K562 (cell line): ENCODE data around the gene ZNF566. TPM values are rescaled to one million over a fixed set of nuclear protein-coding genes. Genes with fewer than 3 reads are reported as not detected.
A peak's percentile ranks its signal among the peaks of the same experiment; 100 is the strongest.

Experiments
- ATAC-seq: fragments of 200-7000 bp; cut with Tn5 transposase; 3 replicates; pipeline ENCODE4 v1.9.1; 2020; ENCODE audit warnings: moderate library complexity
- BruUV-seq: library from RNA; stranded (reverse); fragments of 400-500 nt; replicated peaks from 2 replicates; lab custom pipeline; 2021; lab: Mats Ljungman, UMichigan
- CTCF ChIA-PET: fragments of 300-600 bp; formaldehyde crosslinking; extraction: SDS; loops from one replicate; lab custom pipeline; 2021; ENCODE audit warnings: low intra/inter-chr PET ratio; lab: Yijun Ruan, JAX
- POLR2A ChIA-PET: fragments of 300-600, 350-650 bp; sonication (Branson Sonifier 250); formaldehyde crosslinking; extraction: SDS; loops from one replicate; lab custom pipeline; 2021; ENCODE audit warnings: antibody characterized with exemption, inconsistent platforms; lab: Yijun Ruan, JAX
- DNase-seq, 4 experiments: peaks; one replicate each; pipeline versions ENCODE4 v3.0.0 to v3.0.0-alpha.2; 2011 to 2018; ENCODE audit warnings: low spot score in 3 of 4, mixed read lengths in 3 of 4; ENCODE audit errors: extremely low read depth in 1 of 4
- FAIRE-seq: peaks from 2 replicates; lab custom pipeline; 2011; peaks lifted over from hg19 to GRCh38; lab: Jason Lieb, UNC
- H2AFZ ChIP-seq: 2 replicates; pipeline ENCODE4 v1.6.0; 2011; ENCODE audit warnings: low read depth, low read length, control low read depth, inconsistent platforms
- H3K27ac ChIP-seq: fragments of 200-600 bp; 3 replicates; pipeline ENCODE4 v1.8.0; 2011; ENCODE audit warnings: low read depth, mild to moderate bottlenecking, control low read depth, inconsistent platforms, low read length, moderate library complexity, mixed read lengths; ENCODE audit errors: extremely low read depth
- H3K27me3 ChIP-seq, 2 experiments: fragments of 300-600 bp in 1 of 2; 2 replicates in 1 of 2; 3 replicates in 1 of 2; pipeline versions ENCODE4 v1.6.0 to v1.8.0; 2011; ENCODE audit warnings: inconsistent platforms in 2 of 2, low read length in 2 of 2, mild to moderate bottlenecking in 1 of 2, mixed read lengths in 1 of 2, moderate library complexity in 1 of 2; ENCODE audit not compliant: control insufficient read depth in 2 of 2, insufficient read depth in 2 of 2
- H3K36me3 ChIP-seq: fragments of 300-600 bp; 3 replicates; pipeline ENCODE4 v1.8.0; 2011; ENCODE audit warnings: mild to moderate bottlenecking, low read length, inconsistent platforms; ENCODE audit not compliant: control insufficient read depth, insufficient read depth
- H3K4me1 ChIP-seq, 2 experiments: fragments of 200-600 bp in 1 of 2; replicated peaks in 1 of 2; 2 replicates in 1 of 2; 3 replicates in 1 of 2; pipeline versions ENCODE4 v1.5.1 to v1.8.0; 2011; ENCODE audit warnings: inconsistent platforms in 2 of 2, low read length in 2 of 2, mild to moderate bottlenecking in 1 of 2, mixed read lengths in 1 of 2, moderate library complexity in 1 of 2; ENCODE audit not compliant: control insufficient read depth in 2 of 2, insufficient read depth in 2 of 2
- H3K4me2 ChIP-seq: 2 replicates; pipeline ENCODE4 v1.6.1; 2011; ENCODE audit warnings: low read length, control low read depth, inconsistent platforms, mixed read lengths; ENCODE audit not compliant: insufficient read depth
- H3K4me3 ChIP-seq: fragments of 200-600 bp; sonication (generic), shearing (Covaris generic); 2 replicates; pipeline ENCODE4 v1.5.1; 2016; ENCODE audit warnings: control low read depth, inconsistent platforms
- H3K79me2 ChIP-seq: fragments of 200-600 bp; 3 replicates; pipeline ENCODE4 v1.8.0; 2011; ENCODE audit warnings: low read length, inconsistent platforms; ENCODE audit not compliant: control insufficient read depth, insufficient read depth
- H3K9ac ChIP-seq, 2 experiments: 2 replicates each; pipeline versions ENCODE4 v1.6.0 to v1.6.1; 2011; ENCODE audit warnings: low read depth in 2 of 2, low read length in 2 of 2, control low read depth in 1 of 2, inconsistent platforms in 1 of 2, mild to moderate bottlenecking in 1 of 2, mixed read lengths in 1 of 2; ENCODE audit not compliant: insufficient read depth in 1 of 2
- H3K9me1 ChIP-seq: one replicate; pipeline ENCODE4 v1.6.0; 2011; ENCODE audit warnings: inconsistent platforms, mild to moderate bottlenecking, low read length, moderate library complexity; ENCODE audit not compliant: control insufficient read depth, insufficient read depth
- H3K9me3 ChIP-seq: replicated peaks from 2 replicates; pipeline ENCODE4 v1.5.1; 2011; ENCODE audit warnings: low read depth, low read length, inconsistent platforms; ENCODE audit not compliant: control insufficient read depth, insufficient read depth
- H4K20me1 ChIP-seq: replicated peaks from 2 replicates; pipeline ENCODE4 v1.6.1; 2011; ENCODE audit warnings: low read length, inconsistent platforms, mixed read lengths; ENCODE audit not compliant: control insufficient read depth, insufficient read depth
- ADNP ChIP-seq: fragments of 200-800 bp; sonication (Bioruptor generic); IDR thresholded peaks from 2 replicates; pipeline ENCODE4 v1.6.1; 2016; ENCODE audit warnings: missing genetic modification characterization, missing compliant biosample characterization
- CBX8 ChIP-seq: fragments of 200-600 bp; sonication (generic); IDR thresholded peaks from 2 replicates; pipeline ENCODE4 v1.6.1; 2012; ENCODE audit warnings: borderline replicate concordance, mixed run types, low read depth, mild to moderate bottlenecking, moderate library complexity, mixed read lengths, low read length, control low read depth, inconsistent platforms; ENCODE audit not compliant: poor library complexity, severe bottlenecking; ENCODE audit errors: extremely low read depth
- CXXC5 ChIP-seq: fragments of 250-450 bp; sonication (Bioruptor Pico); IDR thresholded peaks from 2 replicates; pipeline ENCODE4 v1.8.0; 2022; ENCODE audit warnings: inconsistent platforms, mild to moderate bottlenecking, moderate library complexity
- EGR1 ChIP-seq: fragments of 450-650 bp; conservative IDR thresholded peaks from 2 replicates; pipeline ENCODE4 v1.6.1; 2017; ENCODE audit warnings: mild to moderate bottlenecking
- EZH2 ChIP-seq: IDR thresholded peaks from 2 replicates; pipeline ENCODE4 v1.6.1; 2012; ENCODE audit warnings: low read depth, mild to moderate bottlenecking, inconsistent platforms, low read length, borderline replicate concordance
- FIP1L1 ChIP-seq: fragments of 200-400 bp; formaldehyde crosslinking; IDR thresholded peaks from 2 replicates; pipeline ENCODE4 v1.6.1; 2018; ENCODE audit warnings: mild to moderate bottlenecking, low read depth, low read length; ENCODE audit not compliant: poor library complexity, severe bottlenecking
- PHTF2 ChIP-seq: fragments of 250-450 bp; sonication (Bioruptor Pico); IDR thresholded peaks from 2 replicates; pipeline ENCODE4 v1.5.0; 2021; ENCODE audit warnings: mild to moderate bottlenecking
- POLR2G ChIP-seq: fragments of 200-400 bp; formaldehyde crosslinking; IDR thresholded peaks from 2 replicates; pipeline ENCODE4 v1.6.1; 2017; ENCODE audit warnings: low read depth, mild to moderate bottlenecking, antibody characterized with exemption, low read length, moderate library complexity
- RBM34 ChIP-seq: fragments of 200-400 bp; formaldehyde crosslinking; IDR thresholded peaks from 2 replicates; pipeline ENCODE4 v1.6.1; 2018; ENCODE audit warnings: low read length, borderline replicate concordance; ENCODE audit not compliant: insufficient read depth
- RCOR1 ChIP-seq, 2 experiments: IDR thresholded peaks; 2 replicates each; pipeline ENCODE4 v1.6.1; 2012; ENCODE audit warnings: low read depth in 2 of 2, low read length in 2 of 2, borderline replicate concordance in 1 of 2, improper control_type of control experiment in 1 of 2
- SAFB ChIP-seq: fragments of 200-400 bp; formaldehyde crosslinking; IDR thresholded peaks from 2 replicates; pipeline ENCODE4 v1.6.1; 2017; ENCODE audit warnings: low read depth, low read length, borderline replicate concordance
- WGBS: fragments of 100-300 bp; shearing (Covaris generic); methylation state at CpG from one replicate; pipeline ENCODE4 v1.1.6; 2016; ENCODE audit warnings: low coverage, mixed read lengths; ENCODE audit not compliant: insufficient coverage; ENCODE audit errors: missing lambda C conversion rate; 5-methylcytosine and 5-hydroxymethylcytosine counted together
- in situ Hi-C: fragments of 300-500 bp; cut with MboI; formaldehyde crosslinking; loops from 4 replicates; pipeline ENCODE4 v1.15.0; 2018; ENCODE audit warnings: inconsistent platforms, mixed read lengths
- intact Hi-C: fragments of 100-400 bp; cut with micrococcal nuclease; formaldehyde crosslinking; loops from 2 replicates; pipeline ENCODE4 v1.14.2; 2022
- polyA plus RNA-seq, 8 experiments: library from polyadenylated mRNA; depleted of rRNA in 4 of 8; stranded (reverse) in 5 of 8; unstranded in 3 of 8; fragments of >200 nt; fragmentation: Nextera tagmentation in 2 of 8; fragmentation: Illumina TruSeq in 1 of 8; extraction: Ambion mirVana in 2 of 8; extraction: Trizol in 1 of 8; gene quantifications; 2 replicates each; pipeline versions ENCODE4 v1.2.1 to v1.2.3, GENCODE V29; 2011 to 2014; ENCODE audit warnings: inconsistent platforms in 1 of 8, missing spikeins in 1 of 8
- total RNA-seq, 7 experiments: library from RNA; depleted of rRNA in 6 of 7; stranded (reverse); fragments of >200 nt in 6 of 7; fragmentation: Illumina TruSeq in 2 of 7; extraction: Trizol in 2 of 7; gene quantifications; 2 replicates each; pipeline versions ENCODE4 v1.2.1 to v1.2.3, GENCODE V29; 2011 to 2021; ENCODE audit warnings: low replicate concordance in 1 of 7
- TF ChIP-seq, protein P1 (sequence below), 2 experiments: fragments of 200-800 bp in 1 of 2; sonication (Bioruptor generic) in 1 of 2; sonication (generic) in 1 of 2; formaldehyde crosslinking in 1 of 2; IDR thresholded peaks in 1 of 2; conservative IDR thresholded peaks in 1 of 2; 2 replicates each; pipeline versions ENCODE4 v1.5.0 to v1.6.1; 2016 to 2020; ENCODE audit warnings: missing compliant biosample characterization in 1 of 2, missing genetic modification characterization in 1 of 2, missing genetic modification reagents in 1 of 2
- TF ChIP-seq, protein P2 (sequence below), 2 experiments: IDR thresholded peaks; 2 replicates each; pipeline ENCODE4 v1.6.1; 2011; ENCODE audit warnings: borderline replicate concordance in 1 of 2, control low read depth in 1 of 2, low read depth in 1 of 2, low read length in 1 of 2, mild to moderate bottlenecking in 1 of 2, mixed read lengths in 1 of 2, moderate library complexity in 1 of 2; ENCODE audit not compliant: insufficient read depth in 1 of 2, insufficient read length in 1 of 2, poor library complexity in 1 of 2, severe bottlenecking in 1 of 2; ENCODE audit errors: extremely low read depth in 1 of 2
- TF ChIP-seq, protein P3 (sequence below): sonication (generic); formaldehyde crosslinking; IDR thresholded peaks from 2 replicates; pipeline ENCODE4 v1.8.0; 2023; ENCODE audit warnings: mild to moderate bottlenecking, missing genetic modification reagents

The ZNF566 gene
- total and polyA plus RNA-seq, 9 of the 15 experiments (the other 6 are each of a cell fraction or from before 2014, with no cell fraction given) = 5.5 to 11.4 (median 9.7) TPM

DNA sequence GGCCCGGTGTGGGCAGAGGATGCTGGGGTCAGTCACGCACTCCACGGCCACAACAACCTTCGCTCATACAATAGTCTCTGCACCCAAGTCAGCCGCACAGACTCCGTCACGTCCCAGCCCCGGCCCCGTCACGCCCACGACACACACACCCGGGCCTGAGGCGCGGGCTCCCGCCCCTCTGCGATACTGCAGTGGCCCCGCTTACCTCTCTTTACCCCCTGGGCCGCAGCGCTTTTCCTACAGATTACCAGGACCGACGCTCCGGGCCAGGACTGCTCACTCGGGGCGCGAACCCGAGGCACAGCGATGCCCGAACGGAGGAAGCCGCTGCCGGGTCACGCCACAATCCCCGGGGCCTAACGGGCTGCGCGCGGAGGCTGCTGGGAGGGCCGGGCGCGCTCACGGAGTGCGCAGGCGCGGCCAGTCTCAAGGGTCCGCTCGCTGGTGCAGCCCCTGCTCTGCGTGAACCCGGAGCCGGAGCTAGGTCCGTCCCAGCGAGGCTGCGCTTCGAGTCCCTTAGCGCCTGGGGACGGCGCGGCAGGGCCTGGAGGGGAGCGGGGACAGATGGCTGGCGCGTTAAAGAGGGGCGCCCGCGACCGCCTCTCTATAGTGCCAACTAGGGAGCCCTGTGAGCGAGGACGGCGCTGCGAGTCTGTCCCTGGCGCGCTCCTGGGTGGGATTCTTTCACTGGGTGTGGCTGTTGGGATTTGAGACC is 70.9 kb downstream of the ZNF566 start, which contains the start of gene ZFP82:
ZFP82 (minus strand) TSS at position 358 of the 715 bp plus-strand sequence. CDS start 8,855 bp downstream, outside the sequence.
- no TSS peak for BruUV-seq
- Histone ChIP-seq H3K4me3 (peak within 1 kb of the TSS; percentile 46), H3K27me3 (no peaks in the 10 kb centered on the region), H3K9me1 (no peaks in the 10 kb centered on the region), H3K27ac (peak within 1 kb of the TSS; percentile 73), H3K9me3 (peaks cover 4% of the 10 kb centered on the region; the same call in 1 of the 2 replicates), H2AFZ (peak within 1 kb of the TSS; percentile 88), H3K36me3 (no peaks in the 10 kb centered on the region), H3K4me2 (peak within 1 kb of the TSS; percentile 72), H4K20me1 (no peaks in the 10 kb centered on the region), H3K79me2 (peaks cover 24% of the 10 kb centered on the region), H3K9ac (peak within 1 kb of the TSS; percentile 65 to 88), H3K4me1 (peaks cover 2 to 21% of the 10 kb centered on the region in 2 experiments; a peak in 2 of 5 replicates)
- intact Hi-C loops (no loop called here), in situ Hi-C loops (no loop called here)
- 4% methylated on average over 49 of the region's 70 CpGs for WGBS
- ATAC-seq (peak; percentile 94), DNase-seq (peak; percentile 70 to 75 (median 73)), FAIRE-seq (no peak)
- ChIA-PET POLR2A (no interaction called here), CTCF (no interaction called here)
- TF ChIP-seq, protein P1, sequence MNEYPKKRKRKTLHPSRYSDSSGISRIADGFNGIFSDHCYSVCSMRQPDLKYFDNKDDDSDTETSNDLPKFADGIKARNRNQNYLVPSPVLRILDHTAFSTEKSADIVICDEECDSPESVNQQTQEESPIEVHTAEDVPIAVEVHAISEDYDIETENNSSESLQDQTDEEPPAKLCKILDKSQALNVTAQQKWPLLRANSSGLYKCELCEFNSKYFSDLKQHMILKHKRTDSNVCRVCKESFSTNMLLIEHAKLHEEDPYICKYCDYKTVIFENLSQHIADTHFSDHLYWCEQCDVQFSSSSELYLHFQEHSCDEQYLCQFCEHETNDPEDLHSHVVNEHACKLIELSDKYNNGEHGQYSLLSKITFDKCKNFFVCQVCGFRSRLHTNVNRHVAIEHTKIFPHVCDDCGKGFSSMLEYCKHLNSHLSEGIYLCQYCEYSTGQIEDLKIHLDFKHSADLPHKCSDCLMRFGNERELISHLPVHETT (CRISPR knock-in tag; conservative IDR thresholded peaks at IDR 0.05 in 1 of 2, IDR thresholded peaks at IDR 0.05 in 1 of 2) = no peak
- TF ChIP-seq FIP1L1 (peak; percentile 23), PHTF2 (CRISPR knock-in tag) (no peak), EGR1 (peak; percentile 49), POLR2G (peak; percentile 87), ADNP (0 out of 2 replicates have a peak, but pooled peaks have one; percentile 48), SAFB (no peak), EZH2 (no peak), RCOR1 (IDR thresholded peaks at IDR 0.05; ENCODE audit: borderline replicate concordance in 1 of 2, low read depth in 2 of 2, low read length in 2 of 2) (no peak), CBX8 (no peak), CXXC5 (CRISPR knock-in tag) (peak; percentile 83), RBM34 (no peak)
- TF ChIP-seq, protein P2, sequence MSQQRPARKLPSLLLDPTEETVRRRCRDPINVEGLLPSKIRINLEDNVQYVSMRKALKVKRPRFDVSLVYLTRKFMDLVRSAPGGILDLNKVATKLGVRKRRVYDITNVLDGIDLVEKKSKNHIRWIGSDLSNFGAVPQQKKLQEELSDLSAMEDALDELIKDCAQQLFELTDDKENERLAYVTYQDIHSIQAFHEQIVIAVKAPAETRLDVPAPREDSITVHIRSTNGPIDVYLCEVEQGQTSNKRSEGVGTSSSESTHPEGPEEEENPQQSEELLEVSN (IDR thresholded peaks at IDR 0.05; ENCODE audit: borderline replicate concordance in 1 of 2, extremely low read depth in 1 of 2, insufficient read depth in 1 of 2, insufficient read length in 1 of 2, low read depth in 1 of 2, low read length in 1 of 2, poor library complexity in 1 of 2, severe bottlenecking in 1 of 2) = peak; percentile 33 to 59
- TF ChIP-seq, protein P3, sequence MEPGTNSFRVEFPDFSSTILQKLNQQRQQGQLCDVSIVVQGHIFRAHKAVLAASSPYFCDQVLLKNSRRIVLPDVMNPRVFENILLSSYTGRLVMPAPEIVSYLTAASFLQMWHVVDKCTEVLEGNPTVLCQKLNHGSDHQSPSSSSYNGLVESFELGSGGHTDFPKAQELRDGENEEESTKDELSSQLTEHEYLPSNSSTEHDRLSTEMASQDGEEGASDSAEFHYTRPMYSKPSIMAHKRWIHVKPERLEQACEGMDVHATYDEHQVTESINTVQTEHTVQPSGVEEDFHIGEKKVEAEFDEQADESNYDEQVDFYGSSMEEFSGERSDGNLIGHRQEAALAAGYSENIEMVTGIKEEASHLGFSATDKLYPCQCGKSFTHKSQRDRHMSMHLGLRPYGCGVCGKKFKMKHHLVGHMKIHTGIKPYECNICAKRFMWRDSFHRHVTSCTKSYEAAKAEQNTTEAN (CRISPR knock-in tag) = no peak
